ENCODE measurements around the gene ZBTB11.

The ZBTB11 gene

DNA sequence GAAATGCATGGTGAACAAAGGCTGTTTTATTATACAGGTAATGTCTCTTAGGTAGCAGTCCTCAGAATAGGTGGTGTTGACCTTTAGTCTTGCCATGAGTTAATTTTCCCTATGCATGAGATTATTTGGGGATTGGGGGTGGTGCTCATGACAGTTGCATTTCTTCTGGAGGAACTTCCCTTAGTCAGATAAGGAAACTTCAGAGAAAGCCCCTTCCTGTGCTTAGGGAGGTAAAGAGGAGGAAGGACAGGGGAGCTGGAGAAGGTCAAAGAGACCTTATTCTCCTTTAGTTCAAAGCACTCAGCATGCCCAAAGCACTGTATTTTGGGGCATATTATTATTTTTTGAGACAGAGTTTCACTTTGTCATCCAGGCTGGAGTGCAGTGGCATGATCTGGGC, 47.7 kb downstream of the ZBTB11 start:
- DNase-seq (ENCODE audit: extremely low read depth, low read depth): no peak
- TF ChIP-seq, protein P1, sequence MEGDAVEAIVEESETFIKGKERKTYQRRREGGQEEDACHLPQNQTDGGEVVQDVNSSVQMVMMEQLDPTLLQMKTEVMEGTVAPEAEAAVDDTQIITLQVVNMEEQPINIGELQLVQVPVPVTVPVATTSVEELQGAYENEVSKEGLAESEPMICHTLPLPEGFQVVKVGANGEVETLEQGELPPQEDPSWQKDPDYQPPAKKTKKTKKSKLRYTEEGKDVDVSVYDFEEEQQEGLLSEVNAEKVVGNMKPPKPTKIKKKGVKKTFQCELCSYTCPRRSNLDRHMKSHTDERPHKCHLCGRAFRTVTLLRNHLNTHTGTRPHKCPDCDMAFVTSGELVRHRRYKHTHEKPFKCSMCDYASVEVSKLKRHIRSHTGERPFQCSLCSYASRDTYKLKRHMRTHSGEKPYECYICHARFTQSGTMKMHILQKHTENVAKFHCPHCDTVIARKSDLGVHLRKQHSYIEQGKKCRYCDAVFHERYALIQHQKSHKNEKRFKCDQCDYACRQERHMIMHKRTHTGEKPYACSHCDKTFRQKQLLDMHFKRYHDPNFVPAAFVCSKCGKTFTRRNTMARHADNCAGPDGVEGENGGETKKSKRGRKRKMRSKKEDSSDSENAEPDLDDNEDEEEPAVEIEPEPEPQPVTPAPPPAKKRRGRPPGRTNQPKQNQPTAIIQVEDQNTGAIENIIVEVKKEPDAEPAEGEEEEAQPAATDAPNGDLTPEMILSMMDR (IDR thresholded peaks at IDR 0.05; ENCODE audit: low read depth, low read length, missing control alignments): no peak
- no peak overlapping the region for H3K4me3 ChIP-seq (replicated peaks; ENCODE audit: low read depth, low read length)

DNA sequence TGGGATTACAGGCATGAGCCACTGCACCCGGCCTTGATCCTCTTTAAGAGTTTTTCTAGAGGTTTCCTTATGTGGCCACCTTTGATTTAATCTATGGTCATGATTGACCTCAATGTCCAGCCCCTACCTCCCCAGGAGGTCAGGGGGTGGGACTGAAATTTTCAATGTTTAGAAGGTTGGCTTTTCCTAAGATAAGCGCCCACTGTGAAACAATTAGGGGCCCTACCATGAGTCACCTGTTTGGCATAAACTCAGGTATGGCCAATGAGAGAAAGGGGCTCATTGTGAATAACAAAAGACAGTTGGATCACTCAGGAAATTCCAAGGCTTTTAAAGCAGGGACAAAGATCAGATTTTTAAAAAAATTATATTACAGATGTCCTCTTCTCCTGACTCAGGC, 51.1 kb downstream of the ZBTB11 start:
- H3K4me3 ChIP-seq (replicated peaks; ENCODE audit: low read depth, low read length): no peak overlapping the region

DNA sequence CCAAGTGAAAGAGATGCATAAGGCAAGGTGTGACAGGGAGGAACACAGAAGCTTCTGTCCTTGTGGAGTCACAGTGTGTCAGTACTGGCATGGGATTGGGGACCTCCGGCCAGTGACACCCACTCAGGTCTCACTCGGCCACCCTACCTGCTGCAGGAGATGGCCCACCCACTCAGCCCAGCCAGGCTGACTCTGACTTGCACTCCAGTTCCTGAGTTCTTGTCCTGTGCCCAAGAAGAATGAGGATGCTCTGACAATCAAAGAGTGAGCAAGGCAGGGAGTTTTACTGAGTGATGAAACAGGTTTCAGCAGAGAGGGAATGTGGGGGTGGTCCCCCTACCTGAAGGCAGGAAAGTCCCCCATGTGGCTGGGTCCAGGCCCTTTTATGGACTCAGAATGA, 52.1 kb downstream of the ZBTB11 start:
- no peak for DNase-seq (ENCODE audit: extremely low read depth, low read depth)
- H3K4me3 ChIP-seq (replicated peaks; ENCODE audit: low read depth, low read length): no peak overlapping the region
- TF ChIP-seq, protein P1 (IDR thresholded peaks at IDR 0.05; ENCODE audit: low read depth, low read length, missing control alignments): no peak

More for the DNA sequence above, 51.1 kb downstream of the ZBTB11 start:
- DNase-seq (ENCODE audit: extremely low read depth, low read depth): no peak
- TF ChIP-seq, protein P1 (IDR thresholded peaks at IDR 0.05; ENCODE audit: low read depth, low read length, missing control alignments): no peak

DNA sequence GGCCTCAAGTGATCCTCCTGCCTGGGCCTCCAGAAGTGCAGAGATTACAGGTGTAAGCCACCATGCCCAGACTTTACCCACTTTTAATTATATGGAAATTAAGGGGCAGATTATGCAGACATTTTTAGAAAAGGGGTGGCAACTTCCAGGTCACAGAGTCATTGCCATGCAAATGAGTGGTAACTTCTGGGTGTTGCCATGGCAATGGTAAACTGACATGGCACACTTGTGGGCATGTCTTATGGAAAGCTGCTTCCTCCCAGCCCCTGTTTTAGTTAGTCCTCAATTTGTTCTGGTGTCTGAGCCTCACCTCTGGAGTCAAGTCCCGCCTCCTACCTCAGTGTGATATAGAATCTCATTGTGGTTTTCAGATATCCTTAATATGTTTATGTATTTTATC, 53.3 kb downstream of the ZBTB11 start:
- H3K4me3 ChIP-seq (replicated peaks; ENCODE audit: low read depth, low read length): no peak overlapping the region
- no peak for DNase-seq (ENCODE audit: extremely low read depth, low read depth)
- TF ChIP-seq, protein P1 (IDR thresholded peaks at IDR 0.05; ENCODE audit: low read depth, low read length, missing control alignments): no peak

DNA sequence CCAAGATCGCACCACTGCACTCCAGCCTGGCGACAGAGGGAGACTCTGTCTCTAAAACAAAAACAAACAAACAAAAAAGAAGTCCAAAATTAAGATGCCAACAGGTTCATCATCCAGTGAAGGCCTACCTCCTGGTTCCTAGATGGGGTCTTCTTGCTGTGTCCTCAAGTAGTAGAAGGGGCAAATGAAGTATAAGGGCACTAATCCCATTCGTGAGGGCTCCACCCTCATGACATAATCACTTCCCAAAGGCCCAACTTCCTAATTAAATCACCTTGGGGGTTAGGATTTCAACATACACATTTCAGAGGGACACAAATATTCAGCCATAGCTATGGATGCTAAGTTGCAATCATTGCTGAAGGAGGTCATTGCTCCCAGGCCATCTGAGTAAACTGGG, 57.2 kb downstream of the ZBTB11 start:
- H3K4me3 ChIP-seq (replicated peaks; ENCODE audit: low read depth, low read length): no peak overlapping the region
- no peak for DNase-seq (ENCODE audit: extremely low read depth, low read depth)
- TF ChIP-seq, protein P1 (IDR thresholded peaks at IDR 0.05; ENCODE audit: low read depth, low read length, missing control alignments): no peak

DNA sequence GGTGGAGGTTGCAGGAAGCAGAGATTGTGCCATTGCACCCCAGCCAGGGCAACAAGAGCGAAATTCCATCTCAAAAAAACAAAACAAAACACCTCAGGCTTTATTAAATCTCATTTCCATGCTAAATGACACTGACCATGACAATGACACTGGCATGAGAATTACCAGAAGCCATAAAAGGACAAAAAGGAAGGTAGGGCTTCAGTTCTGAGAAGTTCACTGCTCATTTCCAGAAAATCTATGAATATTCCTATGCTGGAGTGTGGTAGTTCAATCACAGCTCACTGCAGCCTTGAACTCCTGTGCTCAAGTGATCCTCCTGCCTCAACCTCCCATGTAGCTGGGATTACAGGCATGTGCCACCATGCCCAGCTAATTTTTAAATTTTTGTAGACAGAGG, 58.2 kb downstream of the ZBTB11 start:
- no peak overlapping the region for H3K4me3 ChIP-seq (replicated peaks; ENCODE audit: low read depth, low read length)
- TF ChIP-seq, protein P1 (IDR thresholded peaks at IDR 0.05; ENCODE audit: low read depth, low read length, missing control alignments): no peak
- DNase-seq (ENCODE audit: extremely low read depth, low read depth): no peak

DNA sequence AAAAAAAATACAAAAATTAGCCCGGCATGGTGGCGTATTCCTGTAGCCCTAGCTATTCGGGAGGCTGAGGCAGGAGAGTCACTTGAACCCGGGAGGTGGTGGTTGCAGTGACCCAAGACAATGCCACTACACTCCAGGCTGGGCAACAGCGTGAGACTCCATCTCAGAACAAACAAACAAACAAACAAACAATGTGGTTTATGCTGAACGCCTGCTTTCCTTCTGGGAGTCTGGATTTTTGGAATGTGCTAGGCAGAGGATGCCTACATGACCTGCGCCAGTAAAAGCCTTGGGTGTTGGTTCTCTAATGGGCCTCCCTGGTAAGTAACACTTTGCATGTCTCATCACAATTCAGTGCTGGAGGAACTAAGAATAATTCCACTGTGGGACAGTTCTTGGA, 59.5 kb downstream of the ZBTB11 start:
- TF ChIP-seq, protein P1 (IDR thresholded peaks at IDR 0.05; ENCODE audit: low read depth, low read length, missing control alignments): no peak
- H3K4me3 ChIP-seq (replicated peaks; ENCODE audit: low read depth, low read length): no peak overlapping the region
- no peak for DNase-seq (ENCODE audit: extremely low read depth, low read depth)
